ENCODE results near the gene MS4A6E.
"Not testable (repeated sequence)": the region's sequence is repeated elsewhere in the genome, so short reads cannot be mapped to it uniquely, and the experiment has no call there.

Gene MS4A6E

GRCh38 chr11:60336767-60337391 is 9.8 kb downstream of the MS4A6E start:
- no peak for DNase-seq (ENCODE audit: low read depth)

GRCh38 chr11:60338053-60338452 is 11.0 kb downstream of the MS4A6E start:
- DNase-seq (ENCODE audit: low read depth) = no peak

GRCh38 chr11:60339356-60339755 is 12.3 kb downstream of the MS4A6E start:
- no peak for DNase-seq (ENCODE audit: low read depth)

GRCh38 chr11:60343094-60343704 is 16.1 kb downstream of the MS4A6E start:
- DNase-seq (ENCODE audit: low read depth) = no peak

- no peak for DNase-seq (ENCODE audit: low read depth)
Observed at GRCh38 chr11:60344146-60344545, 17.1 kb downstream of the MS4A6E start.

- DNase-seq (ENCODE audit: low read depth) = no peak
Observed at GRCh38 chr11:60345489-60345888, 18.4 kb downstream of the MS4A6E start.

- DNase-seq (ENCODE audit: low read depth) = no peak
Observed at GRCh38 chr11:60347084-60347797, 20.2 kb downstream of the MS4A6E start.

- DNase-seq (ENCODE audit: low read depth) = no peak
Observed at GRCh38 chr11:60348116-60348515, 21.1 kb downstream of the MS4A6E start.

- no peak for DNase-seq (ENCODE audit: low read depth)
Observed at GRCh38 chr11:60349990-60350389, 22.9 kb downstream of the MS4A6E start.

- no peak for DNase-seq (ENCODE audit: low read depth)
Observed at GRCh38 chr11:60357771-60358170, 30.7 kb downstream of the MS4A6E start.

- DNase-seq (ENCODE audit: low read depth) = no peak
Observed at GRCh38 chr11:60360621-60361020, 33.6 kb downstream of the MS4A6E start.

GRCh38 chr11:60362241-60362640 is 35.2 kb downstream of the MS4A6E start:
- DNase-seq (ENCODE audit: low read depth) = no peak

GRCh38 chr11:60363542-60364470 is 36.8 kb downstream of the MS4A6E start:
- peak; percentile 52 for DNase-seq (ENCODE audit: low read depth)

- DNase-seq (ENCODE audit: low read depth) = not testable (repeated sequence)
Observed at GRCh38 chr11:60366262-60366904, 39.3 kb downstream of the MS4A6E start.

GRCh38 chr11:60367009-60367408 is 40.0 kb downstream of the MS4A6E start:
- DNase-seq (ENCODE audit: low read depth) = no peak

GRCh38 chr11:60367896-60368295 is 40.8 kb downstream of the MS4A6E start:
- no peak for DNase-seq (ENCODE audit: low read depth)

- no peak for DNase-seq (ENCODE audit: low read depth)
Observed at GRCh38 chr11:60370252-60370810, 43.3 kb downstream of the MS4A6E start.

GRCh38 chr11:60370811-60371298 is 43.8 kb downstream of the MS4A6E start:
- DNase-seq (ENCODE audit: low read depth) = no peak

GRCh38 chr11:60371386-60371785 is 44.3 kb downstream of the MS4A6E start:
- no peak for DNase-seq (ENCODE audit: low read depth)

GRCh38 chr11:60371854-60372253 is 44.8 kb downstream of the MS4A6E start:
- DNase-seq (ENCODE audit: low read depth) = no peak

GRCh38 chr11:60372767-60373166 is 45.7 kb downstream of the MS4A6E start:
- DNase-seq (ENCODE audit: low read depth) = no peak

All from activated T-cell treated with anti-CD3 and anti-CD28 coated beads for 24 hours (primary cell).